Gastrocnemius medialis (tissue), 4 donors: ENCODE measurements around the gene FGF22.

Experiments
- POLR2A ChIP-seq, 2 donors: fragments of 450-650 bp; IDR thresholded peaks; one replicate each; pipeline ENCODE4 v1.6.1; 2017; ENCODE audit warnings: antibody characterized with exemption in 2 of 2, mild to moderate bottlenecking in 2 of 2, moderate library complexity in 2 of 2
- TF ChIP-seq, protein P1 (sequence below), 5 experiments: fragments of 450-650 bp in 3 of 5; fragments of 200-600 bp in 2 of 5; sonication (generic) in 2 of 5; IDR thresholded peaks in 4 of 5; conservative IDR thresholded peaks in 1 of 5; 1 replicate in 4 of 5; 2 replicates in 1 of 5; pipeline ENCODE4 v1.5.1; 2016 to 2019; ENCODE audit warnings: antibody characterized with exemption in 5 of 5, mild to moderate bottlenecking in 3 of 5, moderate library complexity in 3 of 5

- TF ChIP-seq, protein P1, sequence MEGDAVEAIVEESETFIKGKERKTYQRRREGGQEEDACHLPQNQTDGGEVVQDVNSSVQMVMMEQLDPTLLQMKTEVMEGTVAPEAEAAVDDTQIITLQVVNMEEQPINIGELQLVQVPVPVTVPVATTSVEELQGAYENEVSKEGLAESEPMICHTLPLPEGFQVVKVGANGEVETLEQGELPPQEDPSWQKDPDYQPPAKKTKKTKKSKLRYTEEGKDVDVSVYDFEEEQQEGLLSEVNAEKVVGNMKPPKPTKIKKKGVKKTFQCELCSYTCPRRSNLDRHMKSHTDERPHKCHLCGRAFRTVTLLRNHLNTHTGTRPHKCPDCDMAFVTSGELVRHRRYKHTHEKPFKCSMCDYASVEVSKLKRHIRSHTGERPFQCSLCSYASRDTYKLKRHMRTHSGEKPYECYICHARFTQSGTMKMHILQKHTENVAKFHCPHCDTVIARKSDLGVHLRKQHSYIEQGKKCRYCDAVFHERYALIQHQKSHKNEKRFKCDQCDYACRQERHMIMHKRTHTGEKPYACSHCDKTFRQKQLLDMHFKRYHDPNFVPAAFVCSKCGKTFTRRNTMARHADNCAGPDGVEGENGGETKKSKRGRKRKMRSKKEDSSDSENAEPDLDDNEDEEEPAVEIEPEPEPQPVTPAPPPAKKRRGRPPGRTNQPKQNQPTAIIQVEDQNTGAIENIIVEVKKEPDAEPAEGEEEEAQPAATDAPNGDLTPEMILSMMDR (IDR thresholded peaks at IDR 0.05 in 4 of 5, conservative IDR thresholded peaks at IDR 0.05 in 1 of 5), result no peak
- TF ChIP-seq POLR2A (IDR thresholded peaks at IDR 0.05), result no peak
Observed at GRCh38 chr19:676007-676338, 36.3 kb downstream of the FGF22 start.
